Measurements from ENCODE around the gene NIN. TPM values are rescaled to one million over a fixed set of nuclear protein-coding genes. Genes with fewer than 3 reads are reported as not detected.
"Not testable (repeated sequence)": the region's sequence is repeated elsewhere in the genome, so short reads cannot be mapped to it uniquely, and the experiment has no call there.

Gene NIN
- polyA plus RNA-seq, 1 experiment: 26.9 TPM

DNA sequence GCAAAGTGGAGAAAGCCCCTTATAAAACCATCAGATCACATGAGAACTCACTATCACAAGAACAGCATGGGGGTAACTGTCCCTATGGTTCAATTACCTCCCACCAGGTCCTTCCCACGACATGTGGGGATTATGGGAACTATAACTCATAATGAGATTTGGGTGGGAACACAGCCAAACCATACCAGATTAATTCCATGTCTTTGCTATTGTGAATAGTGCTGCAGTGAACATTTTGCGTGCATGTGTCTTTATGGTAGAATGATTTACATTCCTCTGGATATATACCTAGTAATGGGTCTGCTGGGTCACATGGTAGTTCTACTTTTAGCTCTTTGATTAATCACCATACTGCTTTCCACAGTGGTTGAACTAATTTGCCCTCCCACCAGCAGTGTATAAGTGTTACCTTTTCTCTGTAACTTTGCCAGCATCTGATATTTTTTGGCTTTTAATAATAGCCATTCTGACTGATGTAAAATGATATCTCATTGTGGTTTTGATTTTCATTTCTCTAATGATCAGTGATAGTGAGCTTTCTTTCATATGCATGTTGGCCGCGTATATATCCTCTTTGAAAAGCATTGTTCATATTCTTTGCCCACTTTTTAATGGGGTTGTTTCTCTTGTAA lies 133.2 kb downstream of the NIN start:
- POLR2A ChIA-PET: no interaction called here
- no peak overlapping the region for H3K4me3 ChIP-seq (ENCODE audit: low read depth, low read length)
- DNase-seq (ENCODE audit: low read depth, low spot score): no peak
- TF ChIP-seq, protein P1, sequence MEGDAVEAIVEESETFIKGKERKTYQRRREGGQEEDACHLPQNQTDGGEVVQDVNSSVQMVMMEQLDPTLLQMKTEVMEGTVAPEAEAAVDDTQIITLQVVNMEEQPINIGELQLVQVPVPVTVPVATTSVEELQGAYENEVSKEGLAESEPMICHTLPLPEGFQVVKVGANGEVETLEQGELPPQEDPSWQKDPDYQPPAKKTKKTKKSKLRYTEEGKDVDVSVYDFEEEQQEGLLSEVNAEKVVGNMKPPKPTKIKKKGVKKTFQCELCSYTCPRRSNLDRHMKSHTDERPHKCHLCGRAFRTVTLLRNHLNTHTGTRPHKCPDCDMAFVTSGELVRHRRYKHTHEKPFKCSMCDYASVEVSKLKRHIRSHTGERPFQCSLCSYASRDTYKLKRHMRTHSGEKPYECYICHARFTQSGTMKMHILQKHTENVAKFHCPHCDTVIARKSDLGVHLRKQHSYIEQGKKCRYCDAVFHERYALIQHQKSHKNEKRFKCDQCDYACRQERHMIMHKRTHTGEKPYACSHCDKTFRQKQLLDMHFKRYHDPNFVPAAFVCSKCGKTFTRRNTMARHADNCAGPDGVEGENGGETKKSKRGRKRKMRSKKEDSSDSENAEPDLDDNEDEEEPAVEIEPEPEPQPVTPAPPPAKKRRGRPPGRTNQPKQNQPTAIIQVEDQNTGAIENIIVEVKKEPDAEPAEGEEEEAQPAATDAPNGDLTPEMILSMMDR (IDR thresholded peaks at IDR 0.05; ENCODE audit: low read depth, low read length): no peak
- CTCF ChIA-PET: interaction anchor here (1.0 to 3.1 kb wide), 2 partner anchors 16 to 17 kb away, joined by 3 to 10 read pairs; no protein-coding TSS in a partner anchor
- peaks cover 6% of the 10 kb centered on the region for H3K9me3 ChIP-seq (ENCODE audit: control insufficient read depth, insufficient read depth, low read length)
- peaks cover 3% of the 10 kb centered on the region for H3K27me3 ChIP-seq (ENCODE audit: control insufficient read depth, insufficient read depth, low read length)
- no peak overlapping the region for H3K27ac ChIP-seq (ENCODE audit: low read depth, low read length)

DNA sequence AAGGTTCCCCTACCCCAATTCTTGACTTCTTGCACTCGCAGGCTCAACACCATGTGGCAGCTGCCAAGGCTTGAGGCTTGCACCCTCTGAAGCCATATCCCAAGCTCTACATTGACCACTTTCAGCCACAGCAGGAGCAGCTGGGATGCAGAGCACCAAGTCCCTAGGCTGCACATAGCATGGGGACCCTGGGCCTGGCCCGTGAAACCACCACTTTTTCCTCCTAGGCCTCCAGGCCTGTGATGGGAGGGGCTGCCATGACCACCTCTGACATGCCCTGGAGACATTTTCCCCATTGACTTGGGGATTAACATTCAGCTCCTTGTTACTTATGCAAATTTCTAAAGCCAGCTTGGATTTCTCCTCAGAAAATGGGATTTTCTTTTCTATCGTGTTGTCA lies 136.7 kb downstream of the NIN start:
- H3K4me3 ChIP-seq (ENCODE audit: low read depth, low read length); H3K27ac ChIP-seq (ENCODE audit: low read depth, low read length); POLR2A ChIA-PET; H3K27me3 ChIP-seq (ENCODE audit: control insufficient read depth, insufficient read depth, low read length); DNase-seq (ENCODE audit: low read depth, low spot score): not testable (repeated sequence)
- peaks cover 10% of the 10 kb centered on the region for H3K9me3 ChIP-seq (ENCODE audit: control insufficient read depth, insufficient read depth, low read length)
- CTCF ChIA-PET: interaction anchor here (1.7 kb wide), 1 partner anchor 20 kb away, joined by 7 read pairs; no protein-coding TSS in a partner anchor

- H3K27ac ChIP-seq (ENCODE audit: low read depth, low read length): no peak overlapping the region
- TF ChIP-seq, protein P1 (IDR thresholded peaks at IDR 0.05; ENCODE audit: low read depth, low read length): no peak
- no peak for DNase-seq (ENCODE audit: low read depth, low spot score)
- ChIA-PET CTCF (no interaction called here), POLR2A (no interaction called here)
- no peak overlapping the region for H3K4me3 ChIP-seq (ENCODE audit: low read depth, low read length)
- no peaks in the 10 kb centered on the region for H3K27me3 ChIP-seq (ENCODE audit: control insufficient read depth, insufficient read depth, low read length)
- peaks cover 5% of the 10 kb centered on the region; the same call in 1 of the 2 replicates for H3K9me3 ChIP-seq (ENCODE audit: control insufficient read depth, insufficient read depth, low read length)
Measured at GRCh38 chr14:50688875-50689274, 142.1 kb downstream of the NIN start.

DNA sequence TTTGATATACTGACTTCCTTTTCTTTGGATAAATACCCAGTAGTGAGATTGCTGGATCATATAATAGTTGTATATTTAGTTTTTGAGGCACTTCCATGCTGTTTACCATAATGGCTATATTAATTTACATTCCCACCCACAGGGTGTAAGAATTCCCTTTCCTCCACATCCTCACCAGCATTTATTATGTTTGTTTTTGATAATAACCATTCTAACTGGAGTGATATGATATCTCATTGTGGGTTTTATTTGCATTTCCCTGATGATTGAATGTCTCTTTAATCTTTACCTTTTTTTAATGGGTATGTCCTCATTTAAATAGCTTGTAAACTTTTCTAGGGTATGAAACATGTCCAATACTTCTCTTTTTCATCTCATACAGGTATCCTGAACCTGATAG lies 151.3 kb downstream of the NIN start:
- no peaks in the 10 kb centered on the region for H3K9me3 ChIP-seq (ENCODE audit: control insufficient read depth, insufficient read depth, low read length)
- DNase-seq (ENCODE audit: low read depth, low spot score): no peak
- POLR2A ChIA-PET: no interaction called here
- H3K27ac ChIP-seq (ENCODE audit: low read depth, low read length): no peak overlapping the region
- TF ChIP-seq, protein P1 (IDR thresholded peaks at IDR 0.05; ENCODE audit: low read depth, low read length): no peak
- CTCF ChIA-PET: interaction anchor here (0.7 kb wide), 1 partner anchor 450 kb away, joined by 3 read pairs; no protein-coding TSS in a partner anchor
- H3K27me3 ChIP-seq (ENCODE audit: control insufficient read depth, insufficient read depth, low read length): no peaks in the 10 kb centered on the region
- no peak overlapping the region for H3K4me3 ChIP-seq (ENCODE audit: low read depth, low read length)

DNA sequence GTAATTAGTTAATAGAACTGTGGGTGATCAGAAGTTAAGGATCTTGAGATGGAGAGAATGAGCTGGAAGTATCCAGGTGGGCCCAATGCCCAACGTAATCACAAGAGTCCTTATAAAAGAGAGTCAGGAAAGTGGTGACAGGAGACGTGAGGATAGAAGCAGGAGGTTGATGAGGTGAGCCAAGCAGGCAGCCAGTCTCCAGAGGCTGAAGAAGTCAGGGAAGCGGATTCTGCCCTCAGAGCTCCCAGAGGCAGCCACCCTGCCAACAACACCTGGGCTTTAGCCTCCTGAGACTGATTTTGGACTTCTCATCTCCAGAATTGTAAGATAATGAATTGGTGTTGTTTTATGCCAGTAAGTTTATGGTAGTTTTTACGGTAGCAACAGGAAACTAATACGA lies 152.8 kb downstream of the NIN start:
- CTCF ChIA-PET: interaction anchor here (2.1 kb wide), 2 partner anchors 36 to 135 kb away, joined by 4 to 9 read pairs; no protein-coding TSS in a partner anchor
- H3K27ac ChIP-seq (ENCODE audit: low read depth, low read length): peak overlapping the region; percentile 41

More for the DNA sequence above, 152.8 kb downstream of the NIN start:
- TF ChIP-seq, protein P1 (IDR thresholded peaks at IDR 0.05; ENCODE audit: low read depth, low read length): no peak
- H3K9me3 ChIP-seq (ENCODE audit: control insufficient read depth, insufficient read depth, low read length): no peaks in the 10 kb centered on the region
- no peak overlapping the region for H3K4me3 ChIP-seq (ENCODE audit: low read depth, low read length)
- POLR2A ChIA-PET: interaction anchor here (0.6 to 2.4 kb wide), 3 partner anchors 10 to 85 kb away, joined by 3 to 8 read pairs (median 4); partner anchors contain the start of gene SAV1
- no peaks in the 10 kb centered on the region for H3K27me3 ChIP-seq (ENCODE audit: control insufficient read depth, insufficient read depth, low read length)
- DNase-seq (ENCODE audit: low read depth, low spot score): no peak
